Measurements from ENCODE around the gene CARD8.

DNA sequence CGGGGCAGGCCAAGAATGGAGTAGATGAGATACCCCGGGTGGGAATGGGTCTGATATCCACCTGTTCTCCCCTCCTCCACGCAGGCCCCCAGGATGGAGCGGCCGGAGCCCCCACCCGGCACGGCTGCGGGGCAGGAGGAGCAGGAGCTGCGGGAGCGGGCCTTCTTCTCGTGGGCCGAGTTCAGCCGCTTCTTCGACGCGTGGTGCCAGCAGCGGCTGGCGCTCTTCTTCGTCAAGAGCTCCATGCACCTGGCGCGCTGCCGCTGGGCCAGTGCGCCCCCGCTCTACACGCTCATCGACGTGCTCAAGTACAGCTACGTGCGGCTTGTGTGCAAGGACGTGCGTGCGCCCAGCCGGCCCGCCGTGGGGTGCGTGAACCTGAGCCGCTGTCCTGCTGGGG, 84.0 kb downstream of the CARD8 start:
- no peak for TF ChIP-seq EZH2 (IDR thresholded peaks at IDR 0.05; ENCODE audit: borderline replicate concordance, low read length)
- TF ChIP-seq CTCF (conservative IDR thresholded peaks at IDR 0.05 in 1 of 2, IDR thresholded peaks at IDR 0.05 in 1 of 2; ENCODE audit: extremely low read depth in 1 of 2, insufficient read depth in 1 of 2, low read depth in 1 of 2, low read length in 2 of 2) = no peak

All from mammary epithelial cell (primary cell).